Keratinocyte (primary cell): ENCODE results near the gene MCTP2.

ENCODE experiments used
- EZH2 ChIP-seq: IDR thresholded peaks from one replicate; pipeline ENCODE4 v1.6.1; 2012; ENCODE audit warnings: inconsistent platforms, mild to moderate bottlenecking, low read length, moderate library complexity
- TF ChIP-seq, protein P1 (sequence below), 3 experiments: IDR thresholded peaks in 1 of 3; conservative IDR thresholded peaks in 1 of 3; optimal IDR thresholded peaks in 1 of 3; 2 replicates in 2 of 3; 3 replicates in 1 of 3; pipeline versions ENCODE3 to v1.5.1; 2011; ENCODE audit warnings: low read length in 3 of 3, mild to moderate bottlenecking in 3 of 3, moderate library complexity in 2 of 3, control low read depth in 1 of 3, inconsistent platforms in 1 of 3; ENCODE audit not compliant: insufficient read depth in 2 of 3; ENCODE audit errors: extremely low read depth in 1 of 3

DNA sequence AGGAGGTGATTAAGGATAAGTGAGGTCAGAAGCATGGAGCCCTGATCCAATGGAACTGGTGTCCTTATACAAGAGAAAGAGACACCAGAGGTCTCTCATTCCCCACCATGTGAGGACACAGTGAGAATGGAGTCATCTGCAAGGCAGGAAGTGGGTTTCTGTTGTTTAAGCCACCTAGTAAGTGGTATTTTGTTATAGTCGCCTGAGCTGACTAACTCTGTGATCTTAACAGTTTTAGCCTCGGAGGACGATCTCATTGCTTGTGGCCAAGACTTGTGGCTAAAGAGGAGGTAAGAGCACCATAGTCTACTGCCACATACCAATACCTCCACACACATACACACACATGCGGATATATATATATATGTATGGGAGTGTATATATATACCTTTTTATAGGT, 73.8 kb downstream of the MCTP2 start:
- TF ChIP-seq, protein P1, sequence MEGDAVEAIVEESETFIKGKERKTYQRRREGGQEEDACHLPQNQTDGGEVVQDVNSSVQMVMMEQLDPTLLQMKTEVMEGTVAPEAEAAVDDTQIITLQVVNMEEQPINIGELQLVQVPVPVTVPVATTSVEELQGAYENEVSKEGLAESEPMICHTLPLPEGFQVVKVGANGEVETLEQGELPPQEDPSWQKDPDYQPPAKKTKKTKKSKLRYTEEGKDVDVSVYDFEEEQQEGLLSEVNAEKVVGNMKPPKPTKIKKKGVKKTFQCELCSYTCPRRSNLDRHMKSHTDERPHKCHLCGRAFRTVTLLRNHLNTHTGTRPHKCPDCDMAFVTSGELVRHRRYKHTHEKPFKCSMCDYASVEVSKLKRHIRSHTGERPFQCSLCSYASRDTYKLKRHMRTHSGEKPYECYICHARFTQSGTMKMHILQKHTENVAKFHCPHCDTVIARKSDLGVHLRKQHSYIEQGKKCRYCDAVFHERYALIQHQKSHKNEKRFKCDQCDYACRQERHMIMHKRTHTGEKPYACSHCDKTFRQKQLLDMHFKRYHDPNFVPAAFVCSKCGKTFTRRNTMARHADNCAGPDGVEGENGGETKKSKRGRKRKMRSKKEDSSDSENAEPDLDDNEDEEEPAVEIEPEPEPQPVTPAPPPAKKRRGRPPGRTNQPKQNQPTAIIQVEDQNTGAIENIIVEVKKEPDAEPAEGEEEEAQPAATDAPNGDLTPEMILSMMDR (optimal IDR thresholded peaks at IDR 0.05 in 1 of 3, IDR thresholded peaks at IDR 0.05 in 1 of 3, conservative IDR thresholded peaks at IDR 0.05 in 1 of 3; ENCODE audit: extremely low read depth in 1 of 3, insufficient read depth in 2 of 3, low read length in 3 of 3) = no peak
- no peak for TF ChIP-seq EZH2
